ENCODE measurements around the gene SVIL.

- no peak for TF ChIP-seq CTCF (IDR thresholded peaks at IDR 0.05)
- no peak for TF ChIP-seq EZH2 (IDR thresholded peaks at IDR 0.05; ENCODE audit: borderline replicate concordance, insufficient read depth, low read depth, low read length, poor library complexity, severe bottlenecking)
These were observed 38.4 kb downstream of the SVIL start for GRCh38 chr10:29596356-29596755.
